GM18517 (cell line): ENCODE measurements around the gene ZBTB26.
A peak's percentile ranks its signal among the peaks of the same experiment; 100 is the strongest.
"Not testable (repeated sequence)": the region's sequence is repeated elsewhere in the genome, so short reads cannot be mapped to it uniquely, and the experiment has no call there.

ENCODE experiments used
- ATAC-seq: cut with Tn5 transposase; IDR thresholded peaks from one replicate; pipeline ENCODE4 v1.9.1; 2021; ENCODE audit warnings: mild to moderate bottlenecking, moderate library complexity; ENCODE audit not compliant: unreplicated experiment

The ZBTB26 gene

GRCh38 chr9:122929796-122930354, 1.4 kb downstream of the ZBTB26 start:
- ATAC-seq: no peak

GRCh38 chr9:122923947-122924346, 7.4 kb downstream of the ZBTB26 start:
- no peak for ATAC-seq

- ATAC-seq: no peak
These were observed 8.6 kb downstream of the ZBTB26 start for GRCh38 chr9:122922713-122923112.

GRCh38 chr9:122918310-122918709, 13.0 kb downstream of the ZBTB26 start:
- no peak for ATAC-seq

GRCh38 chr9:122912964-122913673, 18.2 kb downstream of the ZBTB26 start, which contains the start of gene ZBTB6:
ZBTB6 (minus strand) TSS chr9:122913323; CDS start chr9:122912072, 1,251 bp downstream.
- peak; percentile 96 for ATAC-seq

- no peak for ATAC-seq
These were observed 18.7 kb downstream of the ZBTB26 start for GRCh38 chr9:122912671-122912963.

- ATAC-seq: not testable (repeated sequence)
These were observed 25.2 kb downstream of the ZBTB26 start for GRCh38 chr9:122906122-122906521.

- peak; percentile 83 for ATAC-seq
These were observed 26.2 kb downstream of the ZBTB26 start, which contains the start of gene RC3H2 for GRCh38 chr9:122904823-122905710. RC3H2 (minus strand) TSS chr9:122905359; CDS start chr9:122897509, 7,850 bp downstream.

GRCh38 chr9:122904466-122904822, 26.9 kb downstream of the ZBTB26 start:
- peak; percentile 25 for ATAC-seq

GRCh38 chr9:122900791-122901190, 30.5 kb downstream of the ZBTB26 start:
- ATAC-seq: no peak

- ATAC-seq: no peak
These were observed 33.3 kb downstream of the ZBTB26 start for GRCh38 chr9:122897969-122898368.

GRCh38 chr9:122888480-122888879, 42.8 kb downstream of the ZBTB26 start:
- no peak for ATAC-seq

- no peak for ATAC-seq
These were observed 48.2 kb downstream of the ZBTB26 start for GRCh38 chr9:122883125-122883524.

GRCh38 chr9:122879443-122879842, 51.9 kb downstream of the ZBTB26 start:
- no peak for ATAC-seq

- no peak for ATAC-seq
These were observed 55.8 kb downstream of the ZBTB26 start for GRCh38 chr9:122875523-122875922.

GRCh38 chr9:122867276-122867675, 64.0 kb downstream of the ZBTB26 start:
- not testable (repeated sequence) for ATAC-seq

- ATAC-seq: no peak
These were observed 65.2 kb downstream of the ZBTB26 start for GRCh38 chr9:122866079-122866478.
